Epithelial cell of esophagus (primary cell): Measurements from ENCODE around the gene PLXNA4.

Experiments
- DNase-seq: peaks from one replicate; pipeline ENCODE4 v3.0.0; 2010; ENCODE audit warnings: low read depth
- H3K4me3 ChIP-seq: 2 replicates; pipeline ENCODE4 v1.5.1; 2011; ENCODE audit warnings: mild to moderate bottlenecking, low read length, control low read depth
- CTCF ChIP-seq: IDR thresholded peaks from 2 replicates; pipeline ENCODE4 v1.5.1; 2011; ENCODE audit warnings: low read depth, mild to moderate bottlenecking, low read length, control low read depth, inconsistent platforms; ENCODE audit not compliant: insufficient read depth; ENCODE audit errors: missing control alignments

Gene PLXNA4

GRCh38 chr7:132450188-132450587, 126.1 kb downstream of the PLXNA4 start:
- no peak overlapping the region for H3K4me3 ChIP-seq
- no peak for TF ChIP-seq CTCF
- DNase-seq = no peak

- no peak overlapping the region for H3K4me3 ChIP-seq
- no peak for TF ChIP-seq CTCF
- no peak for DNase-seq
Observed at GRCh38 chr7:132446666-132447278, 129.5 kb downstream of the PLXNA4 start.

- TF ChIP-seq CTCF = no peak
- DNase-seq = no peak
- H3K4me3 ChIP-seq = no peak overlapping the region
Observed at GRCh38 chr7:132446260-132446659, 130.0 kb downstream of the PLXNA4 start.

- TF ChIP-seq CTCF = no peak
- DNase-seq = no peak
- H3K4me3 ChIP-seq = no peak overlapping the region
Observed at GRCh38 chr7:132443761-132444520, 132.3 kb downstream of the PLXNA4 start.

GRCh38 chr7:132441935-132442334, 134.3 kb downstream of the PLXNA4 start:
- H3K4me3 ChIP-seq = no peak overlapping the region
- TF ChIP-seq CTCF = no peak
- DNase-seq = no peak

- no peak for TF ChIP-seq CTCF
- H3K4me3 ChIP-seq = no peak overlapping the region
- no peak for DNase-seq
Observed at GRCh38 chr7:132440151-132440550, 136.1 kb downstream of the PLXNA4 start.
